HG03095 (cell line): ENCODE measurements around the gene MPPED1.

ENCODE experiments used
- ATAC-seq: cut with Tn5 transposase; IDR thresholded peaks from one replicate; pipeline ENCODE4 v1.9.1; 2021; ENCODE audit warnings: moderate library complexity; ENCODE audit not compliant: unreplicated experiment

The MPPED1 gene

DNA sequence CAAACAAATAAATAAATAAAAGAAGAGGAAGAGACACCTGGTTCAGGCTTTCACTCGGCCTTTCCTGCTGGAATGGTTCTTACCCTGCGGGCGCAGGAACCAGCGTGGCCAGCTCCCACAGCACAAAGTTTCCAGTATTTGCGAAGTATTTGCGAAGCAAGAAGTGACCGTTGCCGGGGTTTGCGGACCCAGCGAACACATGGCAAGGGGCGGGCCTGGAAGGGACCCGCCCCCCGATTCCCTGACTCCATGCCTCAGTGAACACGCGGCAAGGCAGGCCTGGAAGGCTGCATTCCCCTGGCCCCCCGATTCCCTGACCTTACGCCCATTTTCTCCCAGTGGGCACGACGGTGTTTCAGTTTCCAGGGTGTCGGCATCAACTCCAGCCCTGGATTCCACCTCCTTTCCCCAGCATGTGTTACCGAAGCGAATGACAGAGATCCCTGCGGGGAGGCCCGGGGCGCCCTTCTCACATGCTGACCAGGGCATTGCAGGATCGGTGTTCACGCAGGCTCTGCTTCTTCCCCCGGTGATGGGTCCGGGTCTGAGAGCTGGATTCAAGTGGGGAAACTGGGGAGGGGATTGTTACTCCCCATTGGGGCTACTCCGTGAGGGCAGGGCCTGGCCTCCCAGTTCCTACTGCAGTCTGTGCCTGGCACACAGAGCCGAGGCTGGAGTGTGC, 102.8 kb downstream of the MPPED1 start:
- ATAC-seq, result no peak

DNA sequence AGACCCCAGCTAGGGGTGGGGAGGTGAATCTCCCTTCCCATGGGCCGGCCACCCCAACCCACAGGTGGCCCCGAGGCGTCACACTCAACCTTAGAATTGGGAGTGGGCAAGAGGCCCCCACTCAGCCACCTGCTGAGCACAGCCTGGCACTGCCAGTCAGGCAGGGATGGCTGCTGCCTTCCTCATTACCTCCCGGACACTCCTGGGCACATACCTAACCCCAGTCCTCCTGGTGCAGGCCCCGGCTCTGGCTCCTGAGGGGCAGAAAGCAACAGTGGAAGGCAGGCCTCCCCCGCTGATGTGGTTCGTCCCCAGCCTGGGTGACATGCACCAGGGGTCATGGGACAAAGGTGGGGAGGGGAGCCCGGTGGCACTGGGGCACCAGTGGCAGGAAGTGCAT, 103.6 kb downstream of the MPPED1 start:
- ATAC-seq, result no peak

DNA sequence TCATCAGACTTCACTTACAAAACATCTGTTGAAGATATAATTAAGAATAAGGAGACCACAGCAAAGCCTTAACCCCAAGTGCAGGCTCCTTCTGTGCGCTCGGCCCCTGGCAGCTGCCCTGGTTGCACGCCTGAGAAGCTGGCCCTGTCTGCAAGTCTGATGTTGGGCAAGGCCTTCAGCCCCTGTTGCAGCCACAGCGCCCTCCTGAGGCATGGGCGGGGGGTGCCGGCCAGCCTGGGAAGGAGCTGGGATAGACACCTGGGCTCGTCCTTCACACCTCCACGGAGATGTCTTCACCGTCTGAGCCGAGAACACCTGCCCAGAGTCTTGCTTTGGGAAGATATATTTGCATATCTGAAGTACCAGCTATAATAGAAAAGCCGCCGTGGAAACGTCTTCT, 104.1 kb downstream of the MPPED1 start:
- no peak for ATAC-seq

DNA sequence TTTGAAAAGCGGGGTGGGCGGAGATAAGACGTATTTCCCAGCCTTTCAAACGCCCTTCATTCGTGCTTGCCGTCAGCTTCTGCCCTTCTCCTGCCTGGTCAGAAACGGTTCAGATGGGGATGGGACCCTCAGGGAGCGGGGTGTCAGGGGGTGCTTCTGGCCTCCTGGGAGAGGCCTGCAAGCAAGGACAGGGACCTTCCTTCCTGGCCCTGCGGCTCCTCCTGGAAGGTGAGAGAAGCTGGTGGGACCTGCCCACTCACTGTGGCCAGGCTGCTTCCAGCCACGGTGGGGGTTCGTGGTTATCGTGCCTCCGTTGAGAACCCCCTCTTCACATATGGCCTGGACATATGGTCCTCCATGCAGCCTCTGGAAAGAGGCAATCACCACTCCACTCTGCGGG, 104.6 kb downstream of the MPPED1 start:
- no peak for ATAC-seq

DNA sequence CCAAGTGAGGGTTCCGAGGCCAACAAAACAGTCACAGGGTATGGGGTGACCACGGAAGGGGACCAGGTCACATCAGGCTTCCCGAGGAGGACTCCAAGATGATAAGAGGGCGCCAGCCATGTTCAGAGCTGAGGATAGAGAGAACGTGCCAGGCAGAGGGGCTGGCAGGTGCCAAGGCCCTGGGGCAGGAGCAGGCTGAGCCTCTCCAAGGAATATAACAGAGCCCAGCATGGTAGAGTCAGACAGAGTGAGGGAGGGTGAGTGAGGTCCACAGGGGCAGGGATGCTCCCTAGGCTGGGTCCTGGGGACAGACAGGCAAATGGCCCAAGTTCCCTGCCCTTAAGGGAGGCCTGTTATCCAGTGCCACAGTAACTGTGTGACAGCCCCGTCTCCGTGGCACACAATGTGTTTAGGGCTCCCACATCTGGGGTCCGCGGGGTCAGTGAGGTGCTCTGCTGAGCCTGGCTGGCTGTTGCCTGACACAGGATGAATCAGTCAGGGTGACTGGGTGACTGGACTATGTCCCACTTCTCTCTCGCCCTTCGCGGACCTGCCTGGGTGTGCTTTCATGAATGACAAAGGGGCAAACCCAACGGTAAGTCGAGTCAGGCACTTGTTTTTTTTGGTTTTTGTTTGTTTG, 105.3 kb downstream of the MPPED1 start:
- no peak for ATAC-seq

DNA sequence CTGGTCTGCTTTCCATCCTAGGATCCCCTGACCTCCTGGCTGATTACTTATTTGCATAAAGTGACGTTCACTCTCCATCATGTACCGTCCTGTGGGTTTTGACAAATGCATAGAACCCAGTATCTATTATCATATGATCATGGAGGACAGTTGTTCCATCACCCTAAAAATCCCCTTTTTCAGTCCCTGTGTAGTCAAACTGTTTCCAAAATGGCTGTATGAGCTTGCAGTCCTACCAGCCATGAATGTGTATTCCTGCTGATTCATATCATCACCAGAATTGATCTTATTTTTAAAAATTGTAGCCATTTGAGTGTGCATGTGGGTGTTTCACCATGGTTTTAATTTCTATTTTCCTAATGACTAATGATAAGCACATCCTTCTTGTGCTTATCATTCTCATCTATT, 108.8 kb downstream of the MPPED1 start:
- no peak for ATAC-seq

DNA sequence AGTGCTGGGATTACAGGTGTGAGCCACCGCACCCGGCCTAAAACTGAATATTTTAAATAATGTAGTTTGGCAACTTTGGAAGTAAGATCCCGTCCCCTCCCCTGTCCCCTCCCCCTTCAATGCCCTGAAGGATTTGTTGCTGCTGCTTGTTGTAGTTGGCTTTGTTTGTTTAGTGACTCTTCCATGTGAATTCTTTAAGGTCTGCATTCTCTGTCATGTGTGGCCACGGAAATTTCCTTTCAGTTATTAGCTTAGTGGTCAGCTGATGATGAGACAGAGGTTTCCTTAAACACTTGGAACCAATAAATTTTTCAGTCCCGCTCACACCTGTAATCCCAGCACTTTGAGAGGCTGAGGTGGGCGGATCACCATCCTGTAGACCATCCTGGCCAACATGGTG, 109.9 kb downstream of the MPPED1 start:
- no peak for ATAC-seq

DNA sequence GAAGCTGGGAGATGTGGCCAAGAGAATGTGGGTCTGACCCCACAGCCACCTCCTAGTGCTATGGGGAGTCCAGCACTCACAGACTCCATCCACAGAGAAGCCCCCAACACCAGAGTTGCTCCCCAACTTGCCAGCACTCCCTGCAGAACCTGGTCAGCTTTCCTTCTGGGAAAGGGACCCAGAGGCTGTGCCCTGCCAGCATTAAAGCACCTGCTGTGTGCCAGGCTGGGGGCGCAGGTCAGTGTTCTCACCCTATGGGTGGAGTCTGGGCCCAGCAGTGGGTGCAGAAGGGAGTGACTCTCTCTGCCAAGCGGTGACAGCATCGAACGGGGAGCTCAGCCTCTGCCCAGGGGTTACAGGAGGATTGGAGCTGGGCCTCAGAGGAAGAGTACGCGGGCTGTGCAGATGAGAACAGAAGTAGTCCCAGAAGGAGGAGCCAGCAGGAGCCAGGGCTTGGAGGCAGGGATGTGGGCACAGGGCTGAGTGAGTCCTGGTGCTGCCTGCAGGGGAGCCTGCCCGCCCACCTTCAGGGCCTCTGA, 114.4 kb downstream of the MPPED1 start:
- ATAC-seq, result no peak

DNA sequence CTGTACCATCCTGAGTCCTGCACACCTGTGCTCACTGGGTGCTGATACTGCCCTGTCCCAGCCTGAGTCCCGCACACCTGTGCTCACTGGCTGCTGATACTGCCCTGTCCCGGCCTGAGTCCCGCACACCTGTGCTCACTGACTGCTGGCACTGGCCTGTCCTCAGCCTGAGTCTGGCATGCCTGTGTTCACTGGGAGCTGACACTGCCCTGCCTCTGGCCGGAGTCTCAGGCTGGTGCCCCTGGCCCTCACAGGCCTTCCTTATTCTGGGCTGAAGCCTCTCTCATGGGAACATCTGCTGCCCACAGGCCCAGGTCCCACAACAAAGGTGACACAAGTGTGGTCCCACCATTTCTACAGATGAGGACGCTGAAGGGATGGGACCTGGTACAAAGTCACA, 115.1 kb downstream of the MPPED1 start:
- no peak for ATAC-seq

DNA sequence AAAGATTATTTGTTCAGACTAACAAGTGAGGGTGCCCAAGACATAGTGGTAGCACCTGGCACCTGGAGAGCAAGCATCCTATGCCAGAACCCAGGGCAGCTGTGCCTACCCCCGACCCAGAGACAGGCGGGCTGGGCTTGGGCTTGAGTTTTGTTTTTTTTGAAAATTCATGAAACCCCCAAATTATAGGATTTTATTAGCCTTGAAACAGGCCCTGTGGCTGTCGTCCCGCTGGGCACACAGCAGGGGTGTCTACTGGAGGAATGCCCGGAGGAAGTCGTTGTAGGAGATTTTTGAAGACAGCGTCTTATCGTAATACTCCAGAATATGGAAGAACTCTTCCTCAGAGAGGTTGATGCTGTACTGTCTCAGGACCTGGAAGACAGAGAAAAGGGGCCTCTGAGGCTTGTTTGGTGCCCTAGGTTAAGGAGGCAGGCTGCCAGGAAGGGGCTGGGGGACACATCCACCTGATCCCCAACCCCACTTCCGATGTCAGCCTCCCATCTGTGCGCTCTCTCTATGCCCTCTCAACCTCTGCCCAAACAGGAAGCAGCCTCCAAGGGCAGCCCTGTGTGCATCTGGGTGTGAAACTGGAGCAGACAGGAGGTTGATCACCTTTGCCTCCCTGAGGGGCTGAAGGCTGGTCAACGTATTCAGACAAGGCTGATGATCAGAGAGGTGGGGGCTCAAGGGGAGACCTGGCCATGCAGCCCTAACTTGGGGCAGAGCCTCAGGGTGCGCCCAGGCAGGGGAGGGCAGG, 117.0 kb downstream of the MPPED1 start:
- ATAC-seq, result no peak

DNA sequence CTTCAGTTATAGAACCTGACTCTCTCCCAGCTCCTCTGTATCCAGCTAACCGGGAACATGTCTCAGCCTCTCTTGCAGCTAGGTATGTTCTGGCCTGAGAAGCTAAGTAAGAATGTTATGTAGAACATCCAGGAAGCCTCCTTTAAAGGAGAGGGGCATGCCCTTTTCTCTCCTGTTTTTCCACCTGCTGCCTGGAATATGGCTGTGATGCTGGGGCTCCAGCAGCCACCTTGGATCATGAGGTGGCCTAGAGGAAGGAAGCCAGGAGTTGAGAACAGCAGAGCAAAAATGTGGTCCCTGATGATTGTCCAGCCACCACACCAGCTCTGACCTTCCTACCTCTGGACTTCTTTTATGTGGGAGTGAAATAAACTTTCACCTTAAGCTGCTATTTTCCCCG, 117.6 kb downstream of the MPPED1 start:
- no peak for ATAC-seq

DNA sequence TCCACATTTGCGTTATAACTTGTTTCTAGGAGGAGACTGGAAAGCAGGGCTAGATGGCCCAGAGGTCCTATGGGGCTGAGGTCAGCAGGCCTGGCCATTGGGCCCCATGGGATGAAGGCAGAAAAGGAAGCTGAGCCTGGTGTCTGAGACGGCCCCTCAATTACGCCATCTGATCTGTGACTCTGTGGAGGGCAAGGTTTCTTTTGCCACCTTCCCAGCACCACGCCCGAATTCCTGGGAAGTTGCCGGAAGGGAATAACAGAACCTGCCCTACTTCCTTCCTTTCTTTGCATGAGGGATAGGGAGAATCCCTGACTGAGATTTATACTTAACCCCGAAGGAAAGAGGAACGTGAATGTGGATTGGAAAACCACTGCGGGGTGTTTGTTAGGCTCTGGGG, 118.1 kb downstream of the MPPED1 start:
- ATAC-seq, result no peak

DNA sequence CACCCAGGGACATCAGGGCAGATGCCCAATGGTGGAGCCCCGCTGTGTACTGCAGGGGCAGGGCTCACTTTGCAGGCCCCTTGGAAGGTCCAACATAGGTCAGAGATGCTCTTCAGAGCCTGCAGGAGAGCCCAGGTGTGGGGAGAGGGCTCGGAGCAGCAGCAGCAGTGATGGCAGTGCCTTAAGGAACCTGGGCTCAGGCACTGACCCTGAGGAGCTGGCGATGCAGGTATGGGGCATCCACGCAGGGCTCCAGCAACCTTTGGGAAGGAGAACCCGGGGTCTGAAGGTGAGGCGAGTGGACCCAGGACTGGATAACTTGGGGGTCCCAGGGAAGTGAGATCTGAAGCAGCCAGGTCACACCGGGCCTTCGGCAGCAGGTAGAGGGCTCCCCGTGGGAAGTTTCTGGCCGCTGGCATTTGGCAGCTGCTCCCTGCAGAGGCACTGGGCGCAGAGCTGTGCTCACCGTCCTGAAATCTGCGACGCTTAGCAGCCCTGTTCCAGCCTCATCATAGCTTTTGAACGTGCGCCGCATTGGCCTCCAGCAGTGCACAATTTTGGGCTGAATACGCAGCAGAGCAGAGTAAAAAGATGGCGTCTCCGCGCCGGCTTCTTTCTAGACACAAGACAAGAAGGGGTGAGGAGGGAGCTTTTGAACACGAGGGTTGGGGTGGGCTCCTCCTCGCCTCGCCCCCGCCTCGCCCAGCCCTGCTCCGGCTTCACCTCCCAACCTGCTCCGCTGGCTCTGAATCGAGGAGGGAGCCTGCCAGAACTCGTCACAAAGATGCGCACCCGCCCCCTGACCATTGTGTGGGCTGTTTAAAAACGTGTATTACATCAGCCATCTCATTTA, 118.8 kb downstream of the MPPED1 start:
- no peak for ATAC-seq

DNA sequence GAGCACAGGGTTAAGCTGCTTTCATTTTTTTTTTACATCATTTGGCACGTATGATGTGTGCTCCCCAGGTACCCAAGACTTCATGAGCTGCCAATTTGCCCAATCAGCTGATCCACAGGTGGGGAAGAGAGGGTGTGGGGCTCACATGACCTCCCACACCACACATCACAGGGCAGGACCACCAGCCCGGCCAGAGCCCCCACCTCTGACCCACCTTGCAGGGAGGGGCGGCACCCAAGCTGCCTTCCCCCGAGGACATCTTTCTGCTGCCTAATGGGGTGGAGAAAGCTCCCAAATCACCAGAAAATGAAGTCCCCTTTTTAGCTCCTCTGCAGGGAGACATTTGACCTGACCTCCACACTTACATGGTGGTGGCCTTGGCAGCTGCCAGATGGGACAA, 119.8 kb downstream of the MPPED1 start:
- ATAC-seq, result no peak

DNA sequence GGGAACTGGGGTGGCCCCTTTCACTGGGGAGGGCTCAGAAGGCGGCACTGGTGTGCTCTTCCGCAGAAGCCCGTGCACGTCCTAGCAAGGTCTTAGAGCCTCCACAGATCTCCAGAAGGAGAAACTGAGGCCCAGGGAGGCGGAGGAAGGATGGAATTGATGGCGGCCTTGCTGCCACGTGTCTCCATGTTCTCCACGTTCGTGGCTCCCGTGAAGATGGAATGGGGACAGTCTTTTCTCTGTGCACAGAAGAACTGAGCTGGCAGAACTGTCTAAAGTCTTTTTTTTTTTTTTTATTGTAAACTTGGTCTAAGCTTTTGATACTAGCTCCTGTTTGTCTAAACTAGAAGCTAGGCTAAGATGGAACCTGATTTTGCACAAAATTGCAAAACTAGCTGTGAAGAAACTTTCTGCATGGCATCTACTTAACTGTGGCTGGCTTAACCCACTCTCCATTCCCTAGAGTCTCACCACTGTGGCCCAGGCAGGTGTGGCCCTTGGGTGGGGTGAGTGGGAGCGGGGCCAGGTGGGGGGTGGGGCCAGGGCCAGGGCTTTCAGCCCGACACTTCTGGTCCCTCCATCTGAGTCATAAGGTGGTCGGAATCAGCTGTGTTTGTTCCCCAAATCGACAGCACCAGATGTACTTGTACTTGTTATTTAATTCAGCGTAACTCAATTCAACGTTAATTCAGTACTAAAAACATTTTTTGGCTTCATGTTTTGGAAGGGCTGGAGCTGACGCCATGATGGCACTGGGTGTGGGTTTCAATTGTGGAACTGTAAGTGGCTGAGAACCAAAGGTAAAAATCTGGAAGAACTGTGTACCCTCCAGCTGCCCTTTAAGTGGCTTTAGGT, 120.7 kb downstream of the MPPED1 start:
- ATAC-seq, result no peak

DNA sequence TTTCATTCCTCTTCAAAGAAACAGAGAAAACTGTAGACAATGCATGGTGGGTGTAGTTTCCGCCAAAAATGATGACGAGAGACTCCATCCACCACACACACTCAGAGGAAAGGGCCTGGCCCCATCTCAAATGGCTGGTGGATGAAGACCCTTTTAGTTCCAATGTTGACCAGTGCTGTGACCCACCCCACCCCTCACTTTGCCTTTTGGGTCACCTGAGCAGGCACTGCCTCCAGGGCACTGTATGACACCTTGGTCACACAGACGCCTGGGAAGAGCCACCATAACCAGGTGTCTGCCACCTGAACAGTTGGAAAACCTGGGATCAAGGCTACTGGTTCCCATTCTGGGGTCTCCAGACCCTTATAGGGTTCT, 121.3 kb downstream of the MPPED1 start:
- ATAC-seq, result no peak

DNA sequence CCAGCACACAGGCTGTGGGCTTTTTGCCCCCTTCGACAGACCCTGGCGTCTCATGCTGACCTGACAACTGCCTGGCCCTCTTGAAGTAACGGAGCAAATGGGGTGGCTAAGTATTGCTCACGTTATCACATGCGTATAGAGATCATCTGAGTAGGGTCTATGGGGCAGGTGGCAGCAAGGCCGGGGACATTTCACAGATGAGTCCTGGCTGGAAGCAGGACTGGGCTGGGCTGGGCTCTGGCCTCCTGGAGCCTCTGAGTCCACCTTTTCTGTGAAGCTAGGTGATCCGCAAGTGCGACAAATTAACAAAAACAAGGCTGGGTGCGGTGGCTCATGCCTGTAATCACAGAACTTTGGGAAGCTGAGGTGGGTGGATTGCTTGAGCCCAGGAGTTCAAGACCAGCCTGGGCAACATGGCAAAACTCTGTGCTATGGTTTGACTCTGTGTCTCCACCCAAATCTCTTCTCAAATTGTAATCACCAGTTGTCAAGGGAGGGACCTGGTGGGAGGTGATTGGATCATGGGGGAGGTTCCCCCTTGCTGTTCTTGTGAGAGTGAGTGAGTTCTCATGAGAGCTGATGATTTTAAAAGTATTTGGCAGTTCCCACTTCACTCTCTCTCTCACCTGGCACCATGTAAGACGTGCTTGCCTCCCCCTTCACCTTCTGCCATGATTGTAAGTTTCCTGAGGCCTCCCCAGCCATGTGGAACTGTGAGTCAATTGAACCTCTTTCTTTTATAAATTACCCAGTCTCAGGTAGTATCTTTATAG, 122.0 kb downstream of the MPPED1 start:
- no peak for ATAC-seq

DNA sequence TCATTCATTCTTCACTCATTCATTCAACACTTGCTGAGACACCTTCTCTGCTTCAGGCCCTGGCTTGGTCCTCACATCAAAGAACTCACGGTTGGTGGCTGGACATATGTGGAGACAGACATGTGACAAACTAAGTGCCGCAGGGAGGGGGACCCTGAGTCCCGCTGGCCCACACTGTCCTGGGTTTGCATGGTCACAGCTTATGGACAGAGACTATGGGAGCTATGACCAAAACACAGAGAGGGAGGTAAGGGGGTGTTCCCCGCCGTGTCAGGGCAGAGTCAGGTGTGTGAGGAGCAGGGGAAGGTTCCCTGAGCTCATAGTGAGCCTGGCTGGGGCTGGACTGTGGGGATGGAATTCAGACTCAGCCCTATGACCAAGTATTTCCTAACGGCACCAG, 123.1 kb downstream of the MPPED1 start:
- ATAC-seq, result no peak

DNA sequence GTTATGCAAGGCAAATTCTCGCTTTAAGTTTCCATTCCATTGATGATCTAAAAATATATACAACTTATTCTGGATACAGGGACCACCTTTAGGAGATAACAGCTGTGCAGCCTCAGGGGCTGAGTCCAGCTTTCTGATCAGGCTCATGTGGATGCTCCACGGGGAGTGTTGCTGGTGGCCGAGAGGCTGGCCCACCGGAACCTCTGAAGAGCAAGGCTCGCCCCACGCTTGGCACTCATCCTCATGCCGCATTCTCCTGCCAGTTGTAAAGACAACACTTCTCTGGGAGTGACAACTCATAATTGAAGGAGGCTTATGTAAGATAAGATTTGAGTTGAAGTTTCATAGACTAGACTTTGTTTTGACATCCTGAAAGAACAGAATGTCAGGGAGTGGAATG, 123.5 kb downstream of the MPPED1 start:
- ATAC-seq, result no peak
